PC-3 (cell line): ENCODE results near the gene GRK6. TPM values are rescaled to one million over a fixed set of nuclear protein-coding genes. Genes with fewer than 3 reads are reported as not detected.

ENCODE experiments used
- ATAC-seq: fragments of 200-7000 bp; cut with Tn5 transposase; 2 replicates; pipeline ENCODE4 v1.9.1; 2020; ENCODE audit warnings: mild to moderate bottlenecking, moderate library complexity
- BruUV-seq: library from RNA; stranded (reverse); fragments of 400-500 nt; replicated peaks from 2 replicates; lab custom pipeline; 2021; lab: Mats Ljungman, UMichigan
- CTCF ChIA-PET: fragments of 300-600 bp; sonication (Branson Sonifier 250); formaldehyde crosslinking; loops from one replicate; lab custom pipeline; 2022; ENCODE audit warnings: antibody characterized with exemption; lab: Charles Lee
- POLR2A ChIA-PET: fragments of 300-600 bp; sonication (Branson Sonifier 250); formaldehyde crosslinking; loops from one replicate; lab custom pipeline; 2022; ENCODE audit warnings: antibody characterized with exemption; ENCODE audit not compliant: unreplicated experiment; lab: Charles Lee
- DNase-seq: peaks from one replicate; pipeline ENCODE4 v3.0.0-alpha.2; 2015
- H2AFZ ChIP-seq: fragments of 300-600 bp; sonication (generic); 2 replicates; pipeline ENCODE4 v1.6.0; 2016; ENCODE audit warnings: antibody characterized with exemption, low read length
- H3F3A ChIP-seq: fragments of 300-600 bp; sonication (generic); one replicate; pipeline ENCODE4 v1.6.0; 2017; ENCODE audit warnings: antibody characterized with exemption, low read length, control low read depth, mild to moderate bottlenecking; ENCODE audit not compliant: unreplicated experiment
- H3K27ac ChIP-seq: fragments of 300-600 bp; sonication (generic); 2 replicates; pipeline ENCODE4 v1.5.1; 2016; ENCODE audit warnings: mild to moderate bottlenecking, low read length
- H3K27me3 ChIP-seq: fragments of 300-600 bp; sonication (generic); 2 replicates; pipeline ENCODE4 v1.6.1; 2016; ENCODE audit warnings: low read length, mixed read lengths
- H3K36me3 ChIP-seq: fragments of 300-600 bp; sonication (generic); 2 replicates; pipeline ENCODE4 v1.6.1; 2016; ENCODE audit warnings: low read depth, mixed run types, low read length, mixed read lengths
- H3K4me1 ChIP-seq: fragments of 300-600 bp; sonication (generic); 2 replicates; pipeline ENCODE4 v1.5.1; 2016; ENCODE audit warnings: low read length; ENCODE audit not compliant: insufficient read depth
- H3K4me2 ChIP-seq: fragments of 300-600 bp; sonication (generic); 2 replicates; pipeline ENCODE4 v1.6.0; 2016; ENCODE audit warnings: low read length
- H3K4me3 ChIP-seq: fragments of 300-600 bp; sonication (generic); 2 replicates; pipeline ENCODE4 v1.5.1; 2016; ENCODE audit warnings: mild to moderate bottlenecking, low read length, mixed read lengths
- H3K79me2 ChIP-seq: fragments of 300-600 bp; sonication (generic); 2 replicates; pipeline ENCODE4 v1.6.1; 2017; ENCODE audit warnings: low read length, mixed read lengths
- H3K9ac ChIP-seq: fragments of 300-600 bp; sonication (generic); 2 replicates; pipeline ENCODE4 v1.6.0; 2016; ENCODE audit warnings: mild to moderate bottlenecking, low read length
- H3K9me2 ChIP-seq: fragments of 300-600 bp; sonication (generic); replicated peaks from 2 replicates; pipeline ENCODE4 v1.6.1; 2016; ENCODE audit warnings: mixed run types, low read length, mixed read lengths
- H3K9me3 ChIP-seq: fragments of 300-600 bp; sonication (generic); 2 replicates; pipeline ENCODE4 v1.6.1; 2016; ENCODE audit warnings: low read length, mixed read lengths
- H4K20me1 ChIP-seq: fragments of 300-600 bp; sonication (generic); 2 replicates; pipeline ENCODE4 v1.6.1; 2016; ENCODE audit warnings: low read length, mixed read lengths
- EZH2 ChIP-seq: fragments of 300-600 bp; sonication (generic); IDR thresholded peaks from one replicate; pipeline ENCODE4 v1.6.1; 2017; ENCODE audit warnings: antibody characterized with exemption, mild to moderate bottlenecking, low read length; ENCODE audit not compliant: unreplicated experiment
- EZH2phosphoT487 ChIP-seq: fragments of 300-600 bp; sonication (generic); IDR thresholded peaks from 2 replicates; pipeline ENCODE4 v1.6.1; 2018; ENCODE audit warnings: mild to moderate bottlenecking, antibody characterized with exemption, low read length, borderline replicate concordance
- intact Hi-C: fragments of 100-400 bp; cut with micrococcal nuclease; formaldehyde crosslinking; loops from 2 replicates; pipeline ENCODE4 v1.9.0; 2023
- total RNA-seq: library from RNA; depleted of rRNA; stranded (reverse); fragments of >200 nt; gene quantifications from 2 replicates; pipeline ENCODE4 v1.2.3, GENCODE V29; 2014
- TF ChIP-seq, protein P1 (sequence below): fragments of 300-600 bp; sonication (generic); conservative IDR thresholded peaks from 2 replicates; pipeline ENCODE4 v1.5.1; 2017; ENCODE audit warnings: antibody characterized with exemption, low read depth, mild to moderate bottlenecking, low read length

Gene GRK6
- total RNA-seq, 1 experiment from 2014 or later = 69.9 TPM

DNA sequence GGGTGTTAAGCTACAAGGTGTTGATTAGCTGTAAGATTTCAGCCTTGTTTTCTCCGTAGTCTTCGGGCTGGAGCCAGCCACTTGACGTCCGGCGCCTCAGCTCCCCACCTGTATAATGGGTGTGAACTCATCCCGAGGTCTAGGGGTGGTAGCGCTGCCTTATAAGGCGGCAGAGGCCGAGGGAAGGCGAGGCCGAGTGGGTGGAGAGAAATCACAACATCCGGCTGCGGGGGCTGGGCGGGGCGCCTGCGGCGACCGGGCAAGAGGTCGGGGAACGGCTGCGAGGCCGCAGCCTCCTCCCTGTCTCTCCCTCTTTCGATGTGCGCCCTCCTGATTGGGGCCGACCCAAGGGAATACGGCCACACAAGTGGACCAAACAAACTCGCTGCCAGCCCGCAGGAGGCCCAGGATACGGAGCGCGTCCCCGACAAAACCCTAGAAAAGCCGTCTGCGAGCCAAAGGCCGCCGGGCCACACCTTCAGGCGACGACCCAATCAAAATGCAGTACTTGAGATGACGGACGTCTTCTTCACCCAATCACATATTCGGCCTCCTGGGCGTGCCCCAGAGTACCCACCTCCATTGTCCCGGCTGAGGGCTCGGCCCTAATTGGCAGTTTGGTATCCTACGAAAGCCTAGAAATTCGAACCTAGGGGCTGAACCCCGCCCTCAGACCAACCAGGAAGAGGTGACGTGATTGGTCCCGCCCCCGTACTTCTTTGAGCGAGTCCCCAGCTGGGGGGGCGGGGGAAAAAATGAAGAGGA is 493 bp upstream of the GRK6 start:
- intact Hi-C loops = loop anchor here (2.0 kb wide), 3 partner anchors 21 to 29 kb away; partner anchors contain the start of gene PRR7
- ATAC-seq = peak; percentile 91
- H3K27ac ChIP-seq = peak overlapping the region; percentile 72

DNA sequence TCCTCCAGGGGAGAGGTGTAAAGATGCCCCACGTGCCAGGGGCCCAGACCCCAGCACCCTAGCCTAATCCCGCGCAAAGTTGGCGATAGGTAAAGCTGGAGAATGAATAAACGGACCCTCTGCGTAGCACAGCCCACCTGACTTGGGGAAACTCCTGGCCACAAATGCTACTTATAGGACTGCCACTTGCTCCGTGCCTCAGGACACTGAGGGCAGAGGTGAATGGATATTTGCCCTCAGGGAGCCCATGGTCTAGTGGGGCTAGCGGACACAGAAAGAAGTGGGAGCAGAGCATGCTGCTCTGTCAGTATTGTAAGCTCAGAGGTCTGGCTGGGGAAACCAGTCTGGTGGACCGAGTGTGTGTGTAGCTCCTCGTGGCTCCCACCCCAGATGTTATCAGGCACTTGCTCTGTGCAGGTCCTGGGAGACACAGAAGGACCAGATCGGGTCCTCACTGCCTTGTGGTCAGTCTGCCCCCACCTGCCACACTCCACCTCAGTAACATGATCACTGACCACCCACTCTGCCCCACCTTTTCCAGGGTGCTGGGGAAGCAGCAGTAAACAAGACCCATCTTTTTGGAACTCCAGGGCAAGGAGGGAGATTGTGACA is 841 bp downstream of the GRK6 start:
- ChIA-PET CTCF (interaction anchor here (2.2 to 2.3 kb wide), 2 partner anchors 24 to 57 kb away, joined by 9 to 32 read pairs; no protein-coding TSS in a partner anchor), POLR2A (interaction anchor here (0.5 to 0.6 kb wide), 3 partner anchors 21 to 76 kb away, joined by 3 read pairs; partner anchors contain the start of gene LMAN2)
- H3K79me2 ChIP-seq = peaks cover 31% of the 10 kb centered on the region
- peak overlapping the region; percentile 22; the same call in 1 of the 2 replicates for H3K27ac ChIP-seq
- H3K9me3 ChIP-seq = no peaks in the 10 kb centered on the region
- TSS peak; percentile 70 for BruUV-seq
- peaks cover 19% of the 10 kb centered on the region for H3K4me1 ChIP-seq
- intact Hi-C loops = loop anchor here (2.0 kb wide), 3 partner anchors 19 to 27 kb away; partner anchors contain the start of gene PRR7
- H3F3A ChIP-seq = no peaks in the 10 kb centered on the region
- peak overlapping the region; percentile 75 for H3K4me3 ChIP-seq
- no peaks in the 10 kb centered on the region for H3K9me2 ChIP-seq
- H3K4me2 ChIP-seq = peak overlapping the region; percentile 99
- peak overlapping the region; percentile 90 for H3K9ac ChIP-seq
- H4K20me1 ChIP-seq = 0 out of 2 replicates have a peak, but pooled peaks cover 5% of the 10 kb centered on the region
- ATAC-seq (no peak), DNase-seq (peak; percentile 29)
- peak overlapping the region; percentile 58 for H2AFZ ChIP-seq
- no peak for TF ChIP-seq EZH2
- TF ChIP-seq, protein P1, sequence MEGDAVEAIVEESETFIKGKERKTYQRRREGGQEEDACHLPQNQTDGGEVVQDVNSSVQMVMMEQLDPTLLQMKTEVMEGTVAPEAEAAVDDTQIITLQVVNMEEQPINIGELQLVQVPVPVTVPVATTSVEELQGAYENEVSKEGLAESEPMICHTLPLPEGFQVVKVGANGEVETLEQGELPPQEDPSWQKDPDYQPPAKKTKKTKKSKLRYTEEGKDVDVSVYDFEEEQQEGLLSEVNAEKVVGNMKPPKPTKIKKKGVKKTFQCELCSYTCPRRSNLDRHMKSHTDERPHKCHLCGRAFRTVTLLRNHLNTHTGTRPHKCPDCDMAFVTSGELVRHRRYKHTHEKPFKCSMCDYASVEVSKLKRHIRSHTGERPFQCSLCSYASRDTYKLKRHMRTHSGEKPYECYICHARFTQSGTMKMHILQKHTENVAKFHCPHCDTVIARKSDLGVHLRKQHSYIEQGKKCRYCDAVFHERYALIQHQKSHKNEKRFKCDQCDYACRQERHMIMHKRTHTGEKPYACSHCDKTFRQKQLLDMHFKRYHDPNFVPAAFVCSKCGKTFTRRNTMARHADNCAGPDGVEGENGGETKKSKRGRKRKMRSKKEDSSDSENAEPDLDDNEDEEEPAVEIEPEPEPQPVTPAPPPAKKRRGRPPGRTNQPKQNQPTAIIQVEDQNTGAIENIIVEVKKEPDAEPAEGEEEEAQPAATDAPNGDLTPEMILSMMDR = no peak
- no peak for TF ChIP-seq EZH2phosphoT487
- no peaks in the 10 kb centered on the region for H3K27me3 ChIP-seq
- H3K36me3 ChIP-seq = no peaks in the 10 kb centered on the region

More for the DNA sequence above, 493 bp upstream of the GRK6 start:
- no peaks in the 10 kb centered on the region for H3K27me3 ChIP-seq
- peaks cover 19% of the 10 kb centered on the region for H3K4me1 ChIP-seq
- H3K9me2 ChIP-seq = no peaks in the 10 kb centered on the region
- peak overlapping the region; percentile 57 for H3K9ac ChIP-seq
- TF ChIP-seq, protein P1 = no peak
- TF ChIP-seq EZH2phosphoT487 (no peak), EZH2 (no peak)
- ChIA-PET POLR2A (interaction anchor here (0.5 to 1.0 kb wide), 10 partner anchors 16 to 972 kb away, joined by 3 to 16 read pairs (median 7); no protein-coding TSS in a partner anchor), CTCF (interaction anchor here (0.6 to 2.3 kb wide), 10 partner anchors 20 to 978 kb away, joined by 4 to 32 read pairs (median 8); partner anchors contain the start of gene PRR7)
- H3K36me3 ChIP-seq = no peaks in the 10 kb centered on the region
- TSS peak; percentile 93 for BruUV-seq
- H4K20me1 ChIP-seq = 0 out of 2 replicates have a peak, but pooled peaks cover 5% of the 10 kb centered on the region
- H2AFZ ChIP-seq = peak overlapping the region; percentile 74
- no peaks in the 10 kb centered on the region for H3F3A ChIP-seq
- H3K9me3 ChIP-seq = no peaks in the 10 kb centered on the region
- H3K4me2 ChIP-seq = peak overlapping the region; percentile 77
- peak; percentile 100 for DNase-seq
- peaks cover 31% of the 10 kb centered on the region for H3K79me2 ChIP-seq
- H3K4me3 ChIP-seq = peak overlapping the region; percentile 72
